HG03460 (cell line): ENCODE results near the gene BCKDHA.
"Not testable (repeated sequence)": the region's sequence is repeated elsewhere in the genome, so short reads cannot be mapped to it uniquely, and the experiment has no call there.

ENCODE experiments used
- ATAC-seq: cut with Tn5 transposase; IDR thresholded peaks from one replicate; pipeline ENCODE4 v1.9.1; 2021; ENCODE audit not compliant: unreplicated experiment

Gene BCKDHA

GRCh38 chr19:41364524-41365391 lies 32.9 kb upstream of the BCKDHA start:
- ATAC-seq: no peak

DNA sequence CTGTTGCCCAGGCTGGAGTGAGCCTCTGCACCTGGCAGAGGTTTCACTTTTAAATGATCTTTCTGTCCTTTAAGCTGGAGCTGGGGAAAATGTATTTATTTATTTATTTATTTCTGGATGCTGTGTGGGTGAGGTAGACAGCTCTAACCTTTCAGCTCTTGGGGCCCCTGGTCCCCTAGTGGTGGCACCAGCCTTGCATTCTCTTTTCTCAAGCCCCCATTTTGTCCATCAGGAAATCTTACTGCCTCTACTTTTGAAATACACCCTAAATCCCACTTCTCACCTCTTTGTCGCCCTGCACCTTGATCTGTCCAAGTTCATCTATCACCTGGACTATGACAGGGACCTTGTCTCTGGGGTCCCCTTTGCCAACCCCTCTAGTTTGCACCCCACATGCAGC lies 31.5 kb upstream of the BCKDHA start:
- ATAC-seq: no peak

DNA sequence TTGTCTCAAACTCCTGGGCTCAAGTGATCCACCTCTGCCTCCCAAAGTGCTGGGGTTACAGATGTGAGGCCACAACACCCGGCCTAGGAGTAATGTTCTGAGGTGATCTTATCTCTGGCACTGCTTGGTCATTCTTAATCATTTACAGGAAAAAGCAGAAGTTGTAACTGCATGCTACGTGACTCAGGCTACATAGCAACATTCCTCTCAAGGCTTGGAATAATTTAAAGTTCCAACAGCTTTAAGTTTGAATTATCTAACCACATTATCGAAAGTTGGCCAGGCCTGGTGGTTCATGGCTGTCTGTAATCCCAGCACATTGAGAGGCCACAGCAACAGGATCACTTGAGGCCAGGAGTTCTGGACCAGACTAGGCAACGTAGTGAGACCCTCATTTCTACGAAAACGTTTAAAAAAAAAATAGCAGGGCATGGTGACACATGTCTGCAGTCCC lies 29.7 kb upstream of the BCKDHA start:
- peak; percentile 36 for ATAC-seq

GRCh38 chr19:41369769-41370168 lies 27.8 kb upstream of the BCKDHA start:
- no peak for ATAC-seq

- not testable (repeated sequence) for ATAC-seq
These were observed 26.5 kb upstream of the BCKDHA start for GRCh38 chr19:41371119-41371518.

DNA sequence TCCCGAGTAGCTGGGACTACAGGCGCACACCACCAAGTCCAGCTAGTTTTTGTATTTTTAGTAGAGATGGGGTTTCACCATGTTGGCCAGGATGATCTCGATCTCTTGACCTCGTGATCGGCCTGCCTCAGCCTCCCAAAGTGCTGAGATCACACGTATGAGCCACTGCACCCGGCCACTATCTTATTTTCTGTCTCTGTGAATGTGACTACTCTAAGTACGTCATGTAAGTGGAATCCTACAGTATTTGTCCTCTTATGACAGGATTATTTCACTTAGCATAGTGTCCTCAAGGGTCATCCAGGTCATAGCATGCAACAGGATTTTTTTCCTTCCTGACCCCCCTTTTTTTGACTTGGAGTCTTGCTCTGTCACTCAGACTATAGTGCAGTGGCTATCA lies 26.1 kb upstream of the BCKDHA start:
- no peak for ATAC-seq

- ATAC-seq: no peak
These were observed 25.1 kb upstream of the BCKDHA start for GRCh38 chr19:41372501-41372900.

DNA sequence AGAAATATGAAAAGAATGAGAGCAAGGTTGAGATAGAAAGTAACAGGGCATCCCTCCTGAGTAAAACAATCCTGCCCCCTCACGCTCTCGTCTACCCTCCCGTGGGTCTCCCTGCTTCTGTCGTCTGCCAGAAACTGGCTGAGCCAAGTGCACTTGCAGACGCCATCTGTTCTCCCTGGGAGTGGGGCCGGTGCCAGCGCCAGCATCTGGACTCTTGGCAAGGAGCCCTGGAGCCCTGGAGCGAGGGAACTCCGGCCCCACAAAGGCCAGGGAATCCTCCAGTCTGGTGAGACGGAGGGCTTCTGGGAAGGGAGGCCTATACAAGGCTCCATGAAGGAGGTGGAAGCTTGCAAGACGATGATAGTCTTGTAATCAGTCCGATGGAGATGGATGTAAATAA lies 23.6 kb upstream of the BCKDHA start:
- no peak for ATAC-seq

GRCh38 chr19:41376241-41376997 lies 21.2 kb upstream of the BCKDHA start, which contains the start of gene TMEM91:
Gene TMEM91 (plus strand): TSS chr19:41376533. CDS start chr19:41378310, 1,777 bp downstream.
- no peak for ATAC-seq

DNA sequence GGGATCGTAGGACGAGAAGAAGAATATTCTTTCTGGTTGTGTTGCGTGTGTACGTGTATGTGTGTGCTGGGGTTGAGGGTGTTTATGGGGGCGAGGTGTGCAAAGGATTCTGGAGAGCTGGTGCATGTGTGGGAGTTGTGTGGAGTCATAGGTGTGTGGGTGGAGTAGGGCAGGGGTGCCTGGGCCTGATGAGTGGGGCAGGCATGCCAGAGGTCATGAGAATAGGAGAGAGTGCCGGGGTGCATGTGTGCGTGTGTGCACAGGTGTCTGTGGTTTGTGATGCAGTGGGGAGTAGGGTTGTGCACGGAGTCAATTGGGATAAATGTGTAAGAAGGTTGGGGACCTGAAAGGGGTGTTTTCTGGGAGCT lies 20.6 kb upstream of the BCKDHA start:
- no peak for ATAC-seq

DNA sequence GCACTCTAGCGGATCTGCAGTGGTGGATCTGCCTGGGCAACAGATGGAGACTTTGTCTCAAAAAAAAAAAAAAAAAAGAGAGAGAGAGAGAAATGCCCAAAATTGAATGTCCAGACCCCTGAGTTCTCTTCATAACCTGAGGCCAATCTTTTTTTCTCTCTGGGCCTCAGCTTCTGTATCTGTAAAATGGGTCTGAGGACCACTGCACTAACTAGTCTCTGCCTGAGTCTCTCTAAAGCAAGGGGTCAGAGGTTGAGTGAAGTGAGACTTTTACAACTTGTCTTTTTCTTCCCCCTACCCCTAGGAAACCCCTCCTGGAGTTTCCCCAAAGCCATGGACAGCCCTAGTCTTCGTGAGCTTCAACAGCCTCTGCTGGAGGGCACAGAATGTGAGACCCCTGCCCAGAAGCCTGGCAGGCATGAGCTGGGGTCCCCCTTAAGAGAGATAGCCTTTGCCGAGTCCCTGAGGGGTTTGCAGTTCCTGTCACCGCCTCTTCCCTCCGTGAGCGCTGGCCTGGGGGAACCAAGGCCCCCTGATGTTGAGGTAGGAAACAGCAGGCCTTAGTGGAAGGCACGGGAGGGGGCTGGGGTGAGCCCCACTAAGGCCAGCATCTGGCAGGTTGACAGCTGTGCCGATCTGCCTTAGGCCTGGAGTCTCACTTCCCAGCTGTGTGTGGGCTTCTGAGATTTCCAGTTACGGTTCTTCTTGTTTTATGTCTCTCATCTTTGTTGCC lies 19.5 kb upstream of the BCKDHA start:
- peak; percentile 66 for ATAC-seq

- not testable (repeated sequence) for ATAC-seq
These were observed 16.1 kb upstream of the BCKDHA start for GRCh38 chr19:41381536-41381935.

DNA sequence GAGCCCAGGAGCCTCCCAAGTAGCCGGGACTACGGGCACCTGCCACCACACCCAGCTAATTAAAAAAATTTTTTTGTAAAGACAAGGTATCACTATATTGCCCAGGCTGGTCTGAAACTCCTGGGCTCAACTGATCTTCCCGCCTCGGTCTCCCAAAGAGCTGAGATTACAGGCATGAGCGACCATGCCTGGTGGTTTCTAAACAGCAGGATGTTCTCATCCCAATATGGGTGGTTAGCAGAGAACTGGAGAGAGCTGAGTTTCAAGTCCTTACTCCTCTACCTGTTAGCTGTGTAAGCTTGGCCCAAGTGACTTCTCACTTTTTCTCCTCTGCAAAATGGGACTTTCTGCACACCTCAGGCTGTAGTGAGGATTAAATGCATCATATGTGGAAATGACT lies 13.3 kb upstream of the BCKDHA start:
- ATAC-seq: no peak

- no peak for ATAC-seq
These were observed 11.2 kb upstream of the BCKDHA start for GRCh38 chr19:41386442-41386841.

DNA sequence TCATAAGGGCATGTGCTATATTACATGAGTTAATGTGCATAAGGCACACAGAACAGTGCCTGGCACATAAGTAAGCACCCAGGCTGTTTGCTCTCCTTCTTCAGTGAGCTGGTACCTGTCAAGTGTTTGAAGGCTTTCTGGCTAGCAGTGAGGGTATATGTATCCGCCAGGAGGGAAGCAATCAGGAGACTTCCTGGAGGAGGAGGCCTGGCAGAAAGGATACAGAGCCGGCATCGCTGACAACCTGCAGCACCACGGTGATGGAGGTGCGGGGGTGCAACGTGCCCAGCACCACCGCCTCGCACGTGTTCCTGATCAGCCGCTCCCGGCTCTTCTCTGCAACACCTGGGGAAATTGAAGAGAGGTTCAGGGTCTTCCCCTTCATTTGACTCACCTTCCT lies 6.0 kb upstream of the BCKDHA start:
- no peak for ATAC-seq

- no peak for ATAC-seq
These were observed 4.8 kb upstream of the BCKDHA start for GRCh38 chr19:41392775-41393174.

DNA sequence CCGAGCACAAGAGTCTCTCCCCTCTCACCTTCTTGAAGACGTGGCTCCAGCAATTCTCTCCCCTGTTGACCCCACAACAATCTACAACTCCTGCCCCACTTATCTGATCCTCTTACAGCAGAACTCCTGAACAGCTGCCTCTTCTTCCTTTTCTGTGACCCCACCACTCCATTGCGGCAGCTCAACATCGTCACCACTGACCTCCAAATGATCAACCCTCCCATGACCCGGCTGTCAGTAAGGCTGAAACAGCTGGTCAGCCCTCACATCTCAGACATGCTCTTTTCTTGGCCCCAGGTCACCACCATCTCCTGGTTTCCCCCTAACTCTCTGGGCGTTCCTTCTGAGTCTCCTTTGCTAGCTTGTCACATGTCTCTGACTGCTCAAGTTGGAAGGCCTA lies 2.3 kb upstream of the BCKDHA start:
- no peak for ATAC-seq

- no peak for ATAC-seq
These were observed 416 bp downstream of the BCKDHA start for GRCh38 chr19:41398050-41398418.

DNA sequence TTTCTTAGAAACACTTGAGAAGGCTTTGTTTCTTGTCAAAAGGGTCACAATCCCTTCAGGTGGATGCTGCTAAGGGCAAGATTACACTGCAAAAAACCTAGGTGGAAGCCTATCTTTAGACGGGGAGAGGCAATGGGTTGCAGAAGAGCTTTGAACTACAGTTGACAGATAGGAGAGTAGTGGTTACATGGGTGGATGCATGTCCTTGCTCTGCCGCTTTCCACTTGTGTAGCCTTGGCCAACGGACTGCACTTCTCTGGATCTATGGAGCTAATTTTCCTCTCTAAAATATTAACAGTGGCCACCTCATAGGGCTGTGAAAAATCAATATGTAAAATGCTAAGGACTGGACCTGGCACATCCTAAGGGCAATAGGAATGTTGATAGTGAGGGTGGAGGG lies 980 bp downstream of the BCKDHA start:
- no peak for ATAC-seq

DNA sequence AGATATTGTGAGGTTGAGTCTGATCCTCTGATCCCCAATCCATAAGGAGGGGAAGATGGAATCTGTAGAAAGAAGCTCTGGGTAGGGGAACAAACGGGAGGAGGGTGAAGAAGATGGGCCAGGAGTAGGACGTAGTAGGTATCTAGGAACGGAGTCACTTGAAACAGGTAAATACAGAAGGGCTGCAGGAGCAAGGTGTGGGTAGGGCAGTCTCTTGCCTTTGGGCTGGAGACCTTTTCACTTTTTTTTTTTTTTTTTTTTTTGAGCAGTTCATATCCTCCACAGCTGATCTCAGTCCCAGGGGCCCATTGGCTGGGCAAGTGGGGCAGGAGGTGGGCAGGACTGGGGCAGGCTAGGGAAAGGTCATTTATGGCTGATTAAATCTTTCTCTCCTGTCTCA lies 1.5 kb downstream of the BCKDHA start:
- ATAC-seq: no peak

- ATAC-seq: no peak
These were observed 1.9 kb downstream of the BCKDHA start for GRCh38 chr19:41399525-41399924.

- ATAC-seq: no peak
These were observed 3.9 kb downstream of the BCKDHA start for GRCh38 chr19:41401483-41401882.
